Measurements from ENCODE around the gene ZNF148.

DNA sequence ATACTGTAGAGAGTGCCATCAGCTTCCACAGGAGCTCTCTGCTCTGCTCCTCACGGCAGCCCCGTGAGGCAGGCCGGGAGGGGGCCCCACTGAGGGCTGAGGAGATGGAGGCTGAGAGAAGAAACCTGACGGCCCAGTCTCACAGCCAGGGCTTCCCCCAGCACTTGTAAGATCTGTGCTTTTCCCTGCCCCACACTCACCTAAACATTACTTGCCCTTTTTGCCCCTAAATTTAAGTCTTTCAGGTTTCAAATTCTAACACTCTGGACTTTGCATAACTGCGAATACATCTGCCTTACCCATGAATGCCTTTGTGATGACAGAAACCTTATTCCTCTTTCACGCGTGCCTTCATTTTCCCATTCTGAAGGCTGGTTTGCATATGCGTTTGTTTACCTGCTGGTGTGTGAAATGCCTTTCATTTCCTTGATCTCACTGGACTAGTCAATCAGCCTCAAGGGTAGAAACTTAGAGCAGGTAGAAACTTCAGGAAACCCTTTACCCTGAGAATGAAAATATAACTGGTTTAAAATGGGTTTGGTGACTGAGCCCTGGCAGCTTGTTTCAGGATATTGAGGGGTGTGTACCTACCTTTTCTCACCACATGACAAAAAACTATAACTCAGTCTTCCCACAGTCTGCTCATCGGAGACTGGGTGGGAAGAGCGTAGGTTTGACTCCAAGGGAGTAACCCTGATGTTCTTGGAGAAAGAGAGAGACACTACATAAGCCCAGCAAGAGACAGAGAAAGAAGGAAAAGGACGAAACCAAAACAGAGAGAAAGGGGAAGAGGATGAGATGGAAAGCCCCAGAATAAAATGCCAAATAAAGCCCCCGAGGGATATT, 182.7 kb downstream of the ZNF148 start:
- TF ChIP-seq, protein P1, sequence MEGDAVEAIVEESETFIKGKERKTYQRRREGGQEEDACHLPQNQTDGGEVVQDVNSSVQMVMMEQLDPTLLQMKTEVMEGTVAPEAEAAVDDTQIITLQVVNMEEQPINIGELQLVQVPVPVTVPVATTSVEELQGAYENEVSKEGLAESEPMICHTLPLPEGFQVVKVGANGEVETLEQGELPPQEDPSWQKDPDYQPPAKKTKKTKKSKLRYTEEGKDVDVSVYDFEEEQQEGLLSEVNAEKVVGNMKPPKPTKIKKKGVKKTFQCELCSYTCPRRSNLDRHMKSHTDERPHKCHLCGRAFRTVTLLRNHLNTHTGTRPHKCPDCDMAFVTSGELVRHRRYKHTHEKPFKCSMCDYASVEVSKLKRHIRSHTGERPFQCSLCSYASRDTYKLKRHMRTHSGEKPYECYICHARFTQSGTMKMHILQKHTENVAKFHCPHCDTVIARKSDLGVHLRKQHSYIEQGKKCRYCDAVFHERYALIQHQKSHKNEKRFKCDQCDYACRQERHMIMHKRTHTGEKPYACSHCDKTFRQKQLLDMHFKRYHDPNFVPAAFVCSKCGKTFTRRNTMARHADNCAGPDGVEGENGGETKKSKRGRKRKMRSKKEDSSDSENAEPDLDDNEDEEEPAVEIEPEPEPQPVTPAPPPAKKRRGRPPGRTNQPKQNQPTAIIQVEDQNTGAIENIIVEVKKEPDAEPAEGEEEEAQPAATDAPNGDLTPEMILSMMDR (IDR thresholded peaks at IDR 0.05), result no peak
- TF ChIP-seq POLR2A (IDR thresholded peaks at IDR 0.05) (no peak), EP300 (IDR thresholded peaks at IDR 0.05) (no peak), POLR2AphosphoS5 (IDR thresholded peaks at IDR 0.05) (no peak)

Measured in sigmoid colon (tissue), 4 donors.